Right ventricle myocardium inferior (tissue), 1 donor: ENCODE data around the gene ASIC3. TPM values are rescaled to one million over a fixed set of nuclear protein-coding genes. Genes with fewer than 3 reads are reported as not detected.

Source experiments
- ATAC-seq: fragments of 200-7000 bp; cut with Tn5 transposase; one replicate; pipeline ENCODE4 v1.9.1; 2020; ENCODE audit warnings: mild to moderate bottlenecking, moderate library complexity
- DNase-seq: peaks from one replicate; pipeline ENCODE4 v3.0.0; 2021; ENCODE audit errors: missing footprints
- intact Hi-C: fragments of 100-400 bp; cut with DNase I; formaldehyde crosslinking; loops from one replicate; pipeline ENCODE4 v1.11.0; 2022
- total RNA-seq: library from RNA; stranded (reverse); fragmentation: NEBNext Ultra II Directional; extraction: Animal tissue kit (Norgen Biotek cat#: 25700); gene quantifications from one replicate; pipeline ENCODE4 v1.2.1, GENCODE V29; 2021
- donor health status: DM: no; HTN: yes; CAD: no; lungs with severe emphysema.

Gene ASIC3
- total RNA-seq, 1 donor from 2014 or later: 5.5 TPM

DNA sequence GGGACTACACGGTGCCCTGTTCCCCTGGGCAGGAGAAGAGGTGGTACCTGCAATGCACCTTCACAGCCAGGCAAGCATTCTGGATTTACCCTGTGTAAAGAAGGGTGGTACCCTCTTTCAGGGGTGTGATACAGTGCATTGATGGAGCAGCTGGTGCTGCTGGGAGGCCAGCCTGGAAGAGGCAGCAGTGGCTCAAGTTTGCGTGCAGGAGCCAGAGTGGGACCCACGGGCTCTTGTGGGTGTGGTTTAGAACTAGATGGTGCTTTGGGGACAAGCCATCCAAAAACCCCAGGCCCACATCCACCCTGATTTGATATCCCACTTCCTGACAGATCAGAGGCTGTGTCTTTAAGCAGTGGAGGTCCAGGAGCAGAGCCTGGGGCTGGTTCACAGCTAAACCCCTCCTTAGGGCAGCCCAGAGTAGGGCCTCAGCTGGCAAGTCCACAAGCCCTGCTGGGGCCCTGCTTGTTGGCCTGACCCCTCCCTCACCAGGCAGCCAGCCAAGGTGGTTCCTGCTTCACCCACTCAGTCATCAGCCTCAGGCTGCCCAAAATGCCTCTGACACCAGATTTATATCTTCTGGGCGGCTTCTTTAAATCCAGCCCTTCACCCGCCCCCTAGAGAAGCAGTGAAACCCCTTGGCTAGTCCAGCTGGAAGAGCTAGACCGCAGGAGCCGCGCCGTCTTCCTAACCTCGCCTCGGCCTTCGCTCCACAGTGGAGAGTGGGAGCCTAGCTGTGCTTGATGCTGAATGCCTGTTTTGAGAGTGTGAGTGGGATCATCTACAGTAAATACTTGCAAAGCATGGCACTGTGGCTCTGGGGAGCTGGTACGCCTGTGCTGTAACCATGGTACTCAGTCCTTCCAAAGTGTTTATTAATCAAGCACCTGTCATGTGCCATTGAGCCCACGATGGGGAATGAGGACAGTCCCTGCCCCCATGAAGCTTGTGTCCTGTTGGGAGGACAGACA is 1.4 kb upstream of the ASIC3 start:
- intact Hi-C loops: no loop called here
- DNase-seq (peak; percentile 56), ATAC-seq (no peak)

DNA sequence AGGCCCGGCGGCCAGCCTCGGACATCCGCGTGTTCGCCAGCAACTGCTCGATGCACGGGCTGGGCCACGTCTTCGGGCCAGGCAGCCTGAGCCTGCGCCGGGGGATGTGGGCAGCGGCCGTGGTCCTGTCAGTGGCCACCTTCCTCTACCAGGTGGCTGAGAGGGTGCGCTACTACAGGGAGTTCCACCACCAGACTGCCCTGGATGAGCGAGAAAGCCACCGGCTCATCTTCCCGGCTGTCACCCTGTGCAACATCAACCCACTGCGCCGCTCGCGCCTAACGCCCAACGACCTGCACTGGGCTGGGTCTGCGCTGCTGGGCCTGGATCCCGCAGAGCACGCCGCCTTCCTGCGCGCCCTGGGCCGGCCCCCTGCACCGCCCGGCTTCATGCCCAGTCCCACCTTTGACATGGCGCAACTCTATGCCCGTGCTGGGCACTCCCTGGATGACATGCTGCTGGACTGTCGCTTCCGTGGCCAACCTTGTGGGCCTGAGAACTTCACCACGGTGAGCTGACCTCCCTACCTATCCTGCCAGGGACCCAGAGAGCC is 656 bp downstream of the ASIC3 start:
- intact Hi-C loops: no loop called here
- ATAC-seq: no peak
- DNase-seq: peak; percentile 59

DNA sequence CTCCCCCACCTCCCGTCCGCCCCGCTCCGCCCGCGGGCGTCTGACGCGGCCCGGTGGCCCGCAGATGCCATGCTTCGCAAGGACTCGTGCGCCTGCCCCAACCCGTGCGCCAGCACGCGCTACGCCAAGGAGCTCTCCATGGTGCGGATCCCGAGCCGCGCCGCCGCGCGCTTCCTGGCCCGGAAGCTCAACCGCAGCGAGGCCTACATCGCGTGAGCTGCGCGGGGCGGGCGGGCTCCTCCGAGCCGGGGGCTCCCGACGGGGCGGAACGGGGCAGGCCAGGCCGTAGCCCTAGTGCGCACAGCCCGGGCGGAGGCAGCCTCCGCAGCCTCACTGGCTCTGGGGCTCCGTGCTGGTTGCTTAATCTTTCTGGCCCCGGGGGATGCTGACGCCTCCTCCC is 2.8 kb downstream of the ASIC3 start:
- peak; percentile 76 for DNase-seq
- intact Hi-C loops: no loop called here
- peak; percentile 56 for ATAC-seq

DNA sequence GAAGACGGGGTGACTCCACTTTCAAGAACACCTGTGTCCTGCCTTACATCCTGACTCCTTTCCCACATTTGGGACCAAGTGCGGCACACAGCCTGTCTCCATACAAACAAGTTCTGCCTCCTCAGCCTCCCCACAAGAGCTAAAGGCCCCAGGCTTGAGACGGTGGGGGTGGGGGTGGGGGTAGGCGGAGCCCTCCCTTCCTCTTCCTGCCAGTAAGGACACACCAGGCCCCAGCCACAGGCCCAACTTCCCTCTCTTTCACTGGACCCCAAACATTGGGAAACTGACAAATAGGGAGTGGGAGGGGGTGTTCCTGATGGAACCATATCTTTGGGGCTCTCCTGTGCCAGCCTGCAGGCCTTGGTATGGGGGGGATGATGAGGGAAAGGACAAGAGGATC is 4.8 kb downstream of the ASIC3 start:
- no peak for DNase-seq
- no peak for ATAC-seq
- intact Hi-C loops: no loop called here

DNA sequence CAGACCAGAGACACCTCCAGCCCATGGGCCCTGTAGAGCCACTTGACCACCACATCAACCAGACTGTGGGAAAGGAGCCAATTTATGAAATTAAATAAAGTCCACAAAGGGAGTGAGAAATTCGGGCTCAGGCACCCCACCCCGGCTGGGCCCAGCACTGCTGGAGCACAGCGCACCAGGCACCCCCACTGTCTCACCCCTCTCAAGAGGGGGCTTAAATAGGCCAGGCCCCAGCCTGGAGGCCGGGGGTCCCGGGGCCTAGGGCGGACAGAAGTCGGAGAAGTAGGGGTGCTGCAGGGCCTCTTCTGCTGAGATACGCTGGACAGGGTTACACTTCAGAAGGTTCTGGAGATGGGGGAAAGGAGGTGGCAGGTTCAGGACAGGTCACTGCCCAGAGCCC is 5.4 kb downstream of the ASIC3 start:
- ATAC-seq (no peak), DNase-seq (no peak)
- intact Hi-C loops: no loop called here

DNA sequence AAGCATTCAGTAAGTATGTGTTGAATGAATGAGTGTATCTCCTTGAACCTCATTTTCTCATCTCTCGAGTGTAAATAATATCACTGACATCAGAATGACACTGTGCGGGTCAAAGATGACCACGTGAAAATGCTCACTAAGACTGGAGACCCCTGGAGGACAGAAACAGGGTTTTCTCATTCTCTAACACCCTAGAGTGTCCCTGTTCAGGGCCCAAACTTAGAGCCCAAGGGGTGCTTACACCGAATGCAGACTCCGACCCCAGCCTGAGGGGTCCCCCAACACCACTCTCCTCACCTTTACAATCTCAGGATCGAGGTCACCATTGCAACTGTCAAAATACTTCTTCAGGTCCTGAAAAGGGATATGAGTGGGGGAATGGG is 7.9 kb downstream of the ASIC3 start:
- intact Hi-C loops: loop anchor here (2.0 kb wide), 1 partner anchor 59 kb away; no protein-coding TSS in a partner anchor
- no peak for ATAC-seq
- no peak for DNase-seq

DNA sequence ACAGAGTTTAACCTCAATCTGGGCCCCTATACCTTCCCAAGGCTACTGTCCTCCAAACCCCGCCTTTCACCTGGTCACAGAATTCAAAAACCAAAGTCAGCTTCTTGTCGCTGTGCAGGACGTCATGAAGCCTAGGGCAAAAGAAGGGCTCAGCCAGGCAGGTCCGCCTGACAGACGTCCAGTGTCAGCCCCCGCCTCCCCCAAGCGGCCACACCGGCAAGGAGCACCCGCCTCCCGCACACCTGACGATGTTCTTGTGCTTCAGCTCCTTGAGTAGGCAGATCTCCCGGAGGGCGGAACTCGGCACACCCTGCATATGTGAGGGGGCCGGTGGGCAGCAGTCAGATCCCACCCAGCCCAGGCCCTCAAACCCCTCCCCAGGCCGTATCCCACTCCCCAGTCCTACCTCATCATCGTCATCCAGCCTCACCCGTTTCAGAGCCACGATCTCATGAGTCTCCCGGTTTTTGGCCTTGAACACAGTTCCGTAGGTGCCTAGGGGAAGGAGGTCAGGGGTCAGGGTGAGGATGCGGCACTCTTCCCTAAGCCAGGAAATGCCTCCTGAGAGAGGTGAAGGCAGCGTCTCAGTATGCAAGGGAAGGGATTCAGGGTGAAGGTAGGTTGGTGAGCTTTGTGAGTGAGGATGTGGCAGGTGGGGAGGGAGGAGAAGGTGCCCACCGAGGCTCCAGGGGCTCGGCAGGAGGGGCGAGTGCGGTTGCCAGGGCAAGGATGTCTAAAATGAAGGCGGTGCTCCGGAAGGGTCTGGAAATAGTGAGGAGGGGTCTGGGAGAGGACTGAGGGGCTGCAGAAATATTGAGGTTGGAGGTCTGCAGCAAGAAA is 8.6 kb downstream of the ASIC3 start:
- intact Hi-C loops: loop anchor here (2.0 kb wide), 1 partner anchor 58 kb away; no protein-coding TSS in a partner anchor
- no peak for ATAC-seq
- DNase-seq: no peak

DNA sequence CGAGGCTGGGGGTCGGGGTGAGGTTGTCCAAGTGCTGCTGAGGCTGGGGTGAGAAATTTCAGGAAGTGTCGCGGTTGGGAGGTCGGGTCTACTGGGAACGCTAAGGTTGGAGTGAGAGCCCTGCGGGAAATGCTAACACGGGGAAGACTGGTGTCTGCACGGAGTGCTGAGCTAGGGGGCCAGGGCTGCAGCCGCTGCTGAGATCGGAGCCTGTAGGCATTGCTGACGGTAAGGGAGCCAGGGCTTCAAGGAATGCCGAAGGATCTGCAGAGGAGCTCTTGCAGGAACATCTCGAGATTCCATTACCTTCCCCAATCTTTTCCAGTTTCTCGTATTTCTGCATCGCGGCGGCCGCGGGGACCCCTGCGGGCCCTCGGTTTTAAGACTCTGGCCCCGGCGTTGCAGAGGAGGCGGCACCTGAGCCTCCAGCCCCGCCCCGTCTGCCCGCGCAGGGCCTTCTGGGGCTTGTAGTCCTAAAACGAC is 9.2 kb downstream of the ASIC3 start, which contains the start of gene CDK5:
TSS of gene CDK5 (minus strand) at position 392 of the 483 bp plus-strand sequence. CDS start at position 343, 49 bp downstream.
- no peak for DNase-seq
- ATAC-seq: no peak
- intact Hi-C loops: loop anchor here (2.0 kb wide), 1 partner anchor 57 kb away; no protein-coding TSS in a partner anchor

DNA sequence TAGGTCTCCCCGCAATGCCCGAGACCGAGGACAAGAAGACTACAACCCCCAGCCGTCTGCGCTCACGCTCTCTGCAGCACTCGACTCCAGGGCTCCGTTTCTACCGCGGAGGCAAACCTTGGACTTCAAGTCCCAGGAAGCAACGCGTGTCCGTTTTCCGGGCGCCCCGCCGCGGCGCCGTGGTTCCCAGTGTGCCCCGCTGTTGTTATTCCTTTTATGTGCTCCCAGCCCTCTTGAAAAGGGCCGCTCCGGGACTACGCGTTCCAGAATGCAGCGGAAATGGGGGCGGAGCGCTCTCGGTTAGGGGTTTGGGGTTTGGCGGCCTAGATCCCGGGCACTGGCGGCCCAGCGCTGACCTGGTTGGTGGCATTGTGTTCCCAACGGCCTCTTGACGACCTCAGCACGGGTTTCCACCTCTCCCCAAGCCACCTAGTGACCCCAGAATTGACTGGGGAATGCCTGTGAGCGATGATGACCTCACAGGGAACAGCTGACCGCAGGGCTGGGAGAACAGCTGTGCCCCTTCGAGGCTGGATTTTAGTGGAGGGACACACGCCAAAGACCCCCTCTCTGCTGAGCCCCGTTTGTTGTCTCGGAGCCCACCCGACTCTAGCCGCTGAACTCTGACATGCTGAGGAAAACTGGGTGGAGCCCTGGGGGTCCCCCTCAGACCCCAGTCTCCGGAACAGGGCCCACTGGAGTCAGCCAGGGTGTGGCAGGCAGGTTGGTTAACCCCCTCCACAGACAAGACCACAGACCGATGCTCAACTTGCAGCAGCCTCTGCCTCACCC is 9.9 kb downstream of the ASIC3 start:
- intact Hi-C loops: loop anchor here (2.0 kb wide), 2 partner anchors 25 to 57 kb away; partner anchors contain the start of gene TMUB1
- DNase-seq (peak; percentile 99), ATAC-seq (peak; percentile 93)

DNA sequence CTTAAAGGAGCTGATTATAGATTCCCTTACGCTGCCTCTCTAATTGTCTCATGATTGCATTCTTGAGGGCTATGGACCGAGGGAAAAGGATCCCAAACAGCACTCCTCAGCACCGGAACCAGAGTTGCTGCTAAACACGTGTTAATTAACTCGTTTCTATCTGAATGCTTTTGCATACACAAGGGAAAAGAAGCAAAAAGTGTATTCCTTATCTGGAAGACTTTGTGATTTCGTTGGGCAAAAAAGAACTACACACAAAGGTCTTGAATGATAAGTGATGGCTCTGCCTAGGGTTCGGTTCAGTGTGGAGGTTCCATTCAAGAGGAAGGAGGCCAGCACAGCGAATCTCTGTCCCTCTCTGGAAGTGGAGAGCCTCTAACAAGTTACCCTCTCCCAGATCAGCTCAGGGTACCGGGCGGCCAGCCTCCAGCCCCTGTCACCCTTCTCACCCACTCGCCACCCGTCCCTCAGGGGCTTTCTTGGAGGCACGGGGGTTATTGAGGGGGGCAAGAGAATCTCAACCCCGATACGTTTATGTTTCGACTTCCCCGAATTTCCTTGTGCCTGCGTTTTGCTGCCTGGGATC is 10.5 kb downstream of the ASIC3 start:
- no peak for DNase-seq
- intact Hi-C loops: loop anchor here (1.0 to 2.0 kb wide), 2 partner anchors 24 to 31 kb away; partner anchors contain the start of genes ABCB8 and TMUB1
- ATAC-seq: no peak

DNA sequence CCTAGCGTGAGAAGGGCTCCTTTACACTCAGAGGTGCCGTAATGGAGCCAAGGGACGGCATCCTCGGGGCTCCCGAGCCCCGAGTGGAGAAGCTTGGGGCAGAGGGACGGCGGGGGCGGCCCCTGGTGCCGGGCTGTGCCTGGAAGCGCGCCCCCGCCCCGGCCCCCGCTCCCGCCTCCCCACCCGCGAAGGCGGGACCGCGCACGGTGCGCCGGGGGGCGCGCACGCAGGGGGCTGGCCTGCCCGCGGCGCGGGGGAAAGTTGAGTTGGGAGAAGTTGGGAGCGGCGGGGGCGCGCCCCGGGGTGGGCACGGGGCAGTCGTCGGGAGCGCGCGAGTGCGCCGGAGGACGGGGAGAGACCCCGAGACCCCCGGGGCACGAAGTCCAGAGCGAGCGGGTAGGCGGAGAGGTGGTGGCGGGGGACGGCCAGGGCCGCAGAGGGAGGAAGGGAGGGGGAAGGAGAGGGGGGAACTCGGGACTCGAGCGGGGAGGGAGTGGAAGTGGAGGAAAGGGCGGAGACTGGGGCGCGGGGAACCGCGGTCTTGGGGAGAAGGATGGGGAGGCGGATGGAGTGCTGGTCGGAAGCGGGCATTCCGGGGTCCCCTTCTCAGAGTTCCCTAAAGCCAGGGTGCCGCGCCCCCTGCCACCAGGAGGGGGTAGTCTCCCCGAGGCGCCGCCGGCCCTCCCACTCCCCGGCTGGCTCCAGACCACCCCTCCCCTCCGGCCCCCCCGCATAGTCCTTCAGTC is 11.2 kb downstream of the ASIC3 start, which contains the start of gene SLC4A2:
TSS of gene SLC4A2 (plus strand) at position 223 of the 746 bp plus-strand sequence. CDS start 2,399 bp downstream, outside the sequence.
- intact Hi-C loops: loop anchor here (1.0 to 2.0 kb wide), 2 partner anchors 23 to 31 kb away; partner anchors contain the start of genes ABCB8 and TMUB1
- ATAC-seq (peak; percentile 70), DNase-seq (peak; percentile 91)

DNA sequence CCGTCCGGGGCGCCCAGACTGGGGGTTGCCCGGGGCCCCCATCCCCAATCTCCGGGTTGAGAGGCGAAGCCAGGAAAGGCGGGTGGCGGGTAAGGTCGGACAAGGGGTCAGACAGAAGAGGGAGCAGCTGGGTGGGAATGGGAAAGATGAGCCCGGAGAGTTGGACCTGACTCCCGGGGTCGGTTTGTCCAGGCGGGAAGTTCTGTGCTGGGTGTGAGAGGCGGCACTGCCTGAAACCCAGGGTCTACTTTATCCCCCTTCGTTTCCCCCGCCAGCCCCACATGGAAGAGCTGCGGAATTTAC is 11.7 kb downstream of the ASIC3 start:
- ATAC-seq: no peak
- intact Hi-C loops: no loop called here
- DNase-seq: no peak

DNA sequence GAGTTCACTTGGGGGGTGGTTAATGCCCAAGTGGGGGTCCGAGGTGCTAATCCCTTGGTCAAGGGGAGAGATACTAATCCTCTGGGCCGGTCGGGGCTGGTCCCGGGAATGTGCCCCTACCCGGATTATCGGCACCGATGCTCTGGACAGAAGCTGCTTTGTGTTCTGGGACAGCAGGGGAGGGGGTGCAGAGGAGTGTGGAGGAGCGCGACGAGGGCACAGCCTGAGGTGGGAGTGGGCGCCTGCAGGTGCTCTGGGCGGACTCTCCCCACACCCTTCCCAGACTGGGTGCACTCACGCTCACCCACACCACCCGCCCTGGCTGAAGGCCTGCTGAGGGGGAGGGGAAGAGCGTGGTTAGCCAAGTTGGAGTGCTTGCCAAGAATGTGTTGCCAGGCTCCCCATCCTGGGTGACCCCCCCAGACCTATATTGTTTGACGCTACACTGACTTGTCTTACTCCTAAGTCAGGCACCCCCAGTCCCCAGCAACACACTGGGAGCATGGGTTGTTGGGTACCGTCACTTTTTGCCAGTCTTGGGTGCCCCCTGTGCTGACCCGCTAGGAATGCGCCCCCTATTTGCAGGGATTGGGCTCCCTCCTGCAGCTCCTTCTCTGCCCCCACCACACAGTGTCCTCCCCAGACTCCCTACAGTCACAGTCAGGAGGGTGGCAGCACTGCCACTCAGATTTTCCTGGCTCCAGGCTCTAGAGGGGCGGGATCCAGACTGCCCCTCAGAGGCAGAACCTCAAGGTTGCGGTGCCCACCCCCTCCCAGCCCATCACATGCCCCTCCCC is 12.3 kb downstream of the ASIC3 start:
- no peak for ATAC-seq
- intact Hi-C loops: no loop called here
- no peak for DNase-seq

DNA sequence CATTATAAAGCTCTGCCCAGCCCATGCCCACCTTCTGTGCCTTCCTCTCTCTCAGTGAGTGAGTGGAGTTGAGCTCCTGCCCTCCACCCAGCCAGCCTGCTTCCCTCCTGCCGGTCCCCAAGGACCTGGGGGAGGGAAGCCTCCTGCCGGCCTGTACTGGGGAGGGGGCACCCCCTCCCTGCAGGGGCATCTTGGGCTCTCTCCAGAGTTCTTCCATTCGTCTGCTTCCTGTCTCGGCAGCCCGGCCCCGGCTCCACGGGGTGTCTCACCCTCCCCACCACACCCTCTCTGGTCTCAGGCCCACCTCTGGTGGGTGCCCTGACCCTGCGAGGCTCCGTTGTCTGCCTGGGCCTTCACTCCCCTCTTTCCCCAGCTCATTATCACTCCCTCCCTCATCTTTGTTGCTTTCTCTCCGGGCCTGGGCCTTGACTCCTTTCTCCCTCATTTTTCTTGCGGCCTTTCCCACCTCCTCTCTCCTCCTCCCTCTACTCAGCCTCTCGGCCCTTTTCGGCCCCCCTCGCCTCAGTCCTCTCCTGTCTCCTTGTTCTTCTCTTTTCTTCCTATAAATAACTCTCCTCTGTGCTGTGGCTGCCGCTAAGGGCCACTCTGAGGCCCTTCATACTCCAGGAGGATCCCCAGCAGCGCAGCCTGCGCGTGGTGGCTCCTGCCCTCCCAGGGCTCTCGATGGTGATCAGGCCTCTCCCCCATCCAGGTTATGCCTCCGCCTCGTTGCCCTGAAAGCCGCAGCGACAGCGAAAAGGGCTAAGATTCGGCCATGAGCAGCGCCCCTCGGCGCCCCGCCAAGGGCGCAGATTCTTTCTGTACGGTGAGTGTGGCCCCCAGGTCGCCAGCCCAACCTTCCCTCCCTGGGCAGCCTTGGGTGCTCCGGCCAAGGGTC is 13.1 kb downstream of the ASIC3 start:
- intact Hi-C loops: no loop called here
- no peak for ATAC-seq
- DNase-seq: no peak

DNA sequence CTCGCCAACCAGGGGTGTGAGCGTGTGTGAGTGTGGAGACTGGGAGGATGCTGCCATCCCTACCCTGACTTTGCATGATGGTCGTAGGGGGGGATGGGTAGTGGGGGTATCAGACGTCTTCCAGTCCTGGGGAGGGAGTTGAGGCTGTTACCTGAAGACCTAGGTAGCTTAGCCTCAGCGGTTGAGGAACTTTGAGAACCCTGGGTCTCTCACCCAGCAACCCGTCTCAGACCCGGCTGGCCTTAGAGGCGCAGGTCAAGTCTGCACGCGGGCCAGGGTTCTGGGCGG is 13.7 kb downstream of the ASIC3 start:
- intact Hi-C loops: no loop called here
- ATAC-seq (no peak), DNase-seq (no peak)
